ENCODE measurements around the gene PLCH2.

Gene PLCH2

GRCh38 chr1:2516124-2516523 lies 40.0 kb downstream of the PLCH2 start:
- DNase-seq: no peak

GRCh38 chr1:2516946-2517345 lies 40.9 kb downstream of the PLCH2 start:
- DNase-seq: no peak

- DNase-seq: no peak
These were observed 41.9 kb downstream of the PLCH2 start for GRCh38 chr1:2517966-2518365.

GRCh38 chr1:2518528-2518927 lies 42.4 kb downstream of the PLCH2 start:
- DNase-seq: no peak

- DNase-seq: no peak
These were observed 43.1 kb downstream of the PLCH2 start for GRCh38 chr1:2519029-2519685.

- DNase-seq: no peak
These were observed 43.6 kb downstream of the PLCH2 start for GRCh38 chr1:2519729-2520128.

GRCh38 chr1:2520206-2520605 lies 44.1 kb downstream of the PLCH2 start:
- no peak for DNase-seq

GRCh38 chr1:2520806-2521205 lies 44.7 kb downstream of the PLCH2 start:
- no peak for DNase-seq

GRCh38 chr1:2522230-2522629 lies 46.1 kb downstream of the PLCH2 start:
- DNase-seq: no peak

GRCh38 chr1:2523191-2523890 lies 47.3 kb downstream of the PLCH2 start:
- DNase-seq: no peak

- DNase-seq: peak; percentile 70
These were observed 48.0 kb downstream of the PLCH2 start for GRCh38 chr1:2523891-2524609.

GRCh38 chr1:2525572-2525919 lies 49.5 kb downstream of the PLCH2 start:
- DNase-seq: no peak

- DNase-seq: peak; percentile 87
These were observed 50.1 kb downstream of the PLCH2 start, which contains the start of gene PANK4 for GRCh38 chr1:2525920-2526823. TSS of gene PANK4 (minus strand) at chr1:2526596. CDS start at chr1:2526587, 9 bp downstream.

GRCh38 chr1:2526824-2527555 lies 50.9 kb downstream of the PLCH2 start:
- DNase-seq: no peak

- no peak for DNase-seq
These were observed 51.4 kb downstream of the PLCH2 start for GRCh38 chr1:2527556-2527860.

- DNase-seq: no peak
These were observed 51.9 kb downstream of the PLCH2 start for GRCh38 chr1:2528016-2528415.

GRCh38 chr1:2528611-2528965 lies 52.5 kb downstream of the PLCH2 start:
- no peak for DNase-seq

GRCh38 chr1:2528966-2529783 lies 53.1 kb downstream of the PLCH2 start:
- DNase-seq: peak; percentile 37

- peak; percentile 19 for DNase-seq
These were observed 53.9 kb downstream of the PLCH2 start, which contains the start of gene HES5 for GRCh38 chr1:2529784-2530512. TSS of gene HES5 (minus strand) at chr1:2530263. CDS start at chr1:2530164, 99 bp downstream.

GRCh38 chr1:2530513-2531361 lies 54.6 kb downstream of the PLCH2 start:
- DNase-seq: no peak

Data from central memory CD4-positive, alpha-beta T cell (primary cell).